Measurements from ENCODE around the gene ZCCHC3.

- TF ChIP-seq CTCF (conservative IDR thresholded peaks at IDR 0.05; ENCODE audit: low read depth in 2 of 2) (no peak), EZH2 (IDR thresholded peaks at IDR 0.05; ENCODE audit: low read depth, unreplicated experiment) (no peak), POLR2AphosphoS5 (IDR thresholded peaks at IDR 0.05; ENCODE audit: low read depth) (no peak), EZH2phosphoT487 (IDR thresholded peaks at IDR 0.05; ENCODE audit: unreplicated experiment) (no peak), REST (IDR thresholded peaks at IDR 0.05; ENCODE audit: unreplicated experiment) (no peak), NANOG (IDR thresholded peaks at IDR 0.05; ENCODE audit: borderline replicate concordance) (no peak), CREB1 (CRISPR knock-in tag; IDR thresholded peaks at IDR 0.05; ENCODE audit: low read depth) (no peak), STAT1 (IDR thresholded peaks at IDR 0.05; ENCODE audit: unreplicated experiment) (no peak), ETS1 (IDR thresholded peaks at IDR 0.05) (no peak), ZNF462 (CRISPR knock-in tag; IDR thresholded peaks at IDR 0.05) (no peak), ZNF331 (CRISPR knock-in tag; IDR thresholded peaks at IDR 0.05; ENCODE audit: low read depth) (no peak), JUNB (IDR thresholded peaks at IDR 0.05; ENCODE audit: unreplicated experiment) (no peak), ZNF114 (CRISPR knock-in tag; IDR thresholded peaks at IDR 0.05) (no peak)
Observed at GRCh38 chr20:271528-271927, 25.8 kb upstream of the ZCCHC3 start.

Measured in GM23338 (cell line).